SKM-1 treated with dmso at 0.1 percent for 144 hours (cell line): Measurements from ENCODE around the gene NDN.

Source experiments
- DNase-seq: peaks from one replicate; lab custom pipeline; 2025; ENCODE audit not compliant: unreplicated experiment; lab: John Stamatoyannopoulos, UW

NDN gene

DNA sequence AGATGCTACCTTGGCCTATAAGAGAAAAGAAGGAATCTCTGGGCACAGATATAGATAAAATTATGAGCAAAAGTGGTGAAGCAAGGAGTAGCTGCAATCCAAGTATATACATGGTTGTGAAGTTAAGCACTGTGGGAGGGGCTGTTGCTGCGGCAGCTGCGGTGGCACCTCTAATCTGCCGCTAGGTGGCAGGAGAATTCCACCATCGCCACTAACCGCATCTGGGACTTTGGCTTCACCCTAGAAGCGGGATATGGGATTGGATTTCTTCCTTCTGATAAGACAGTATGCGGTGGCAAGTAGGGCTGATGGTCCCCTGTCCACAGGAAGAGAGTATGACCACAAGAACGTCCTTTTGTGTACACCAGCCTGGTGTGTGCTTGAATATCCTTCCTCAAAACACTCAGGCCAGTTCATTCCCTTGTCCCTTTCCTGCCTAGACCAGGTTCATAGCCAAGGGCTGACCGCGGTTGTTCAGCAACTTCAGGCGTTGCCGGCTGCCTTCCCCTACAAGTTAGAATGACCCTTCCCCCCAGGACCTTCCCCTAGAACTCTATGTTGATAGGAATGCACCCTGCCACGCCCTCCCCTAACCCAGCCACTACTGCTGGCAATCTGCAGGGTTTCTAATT lies 44.6 kb downstream of the NDN start:
- DNase-seq = peak; percentile 50
